HUES64 (cell line): ENCODE results near the gene ITGB2.
A peak's percentile ranks its signal among the peaks of the same experiment; 100 is the strongest.

Experiments used
- H3K27ac ChIP-seq: 2 replicates; pipeline ENCODE4 v1.7.0; 2013; ENCODE audit warnings: low read depth, low read length, inconsistent platforms
- H3K27me3 ChIP-seq: 2 replicates; pipeline ENCODE4 v1.6.1; 2013; ENCODE audit warnings: mild to moderate bottlenecking, low read length; ENCODE audit not compliant: insufficient read depth
- H3K36me3 ChIP-seq: 2 replicates; pipeline ENCODE4 v1.6.1; 2013; ENCODE audit warnings: mild to moderate bottlenecking, low read length; ENCODE audit not compliant: insufficient read depth
- H3K4me1 ChIP-seq: 2 replicates; pipeline ENCODE4 v1.6.1; 2013; ENCODE audit warnings: mild to moderate bottlenecking, low read length, moderate library complexity; ENCODE audit not compliant: insufficient read depth
- H3K4me3 ChIP-seq: 2 replicates; pipeline ENCODE4 v1.5.1; 2013; ENCODE audit warnings: mild to moderate bottlenecking, low read length, moderate library complexity
- H3K9ac ChIP-seq: 2 replicates; pipeline ENCODE4 v1.6.1; 2013; ENCODE audit warnings: mild to moderate bottlenecking, low read depth, low read length
- H3K9me3 ChIP-seq: 2 replicates; pipeline ENCODE4 v1.6.1; 2013; ENCODE audit warnings: low read depth, low read length; ENCODE audit not compliant: insufficient read depth
- WGBS: fragments of 150-250, 120-280 bp; methylation state at CpG from one replicate; pipeline ENCODE4 v1.1.7; 2013; ENCODE audit warnings: missing lambda C conversion rate; 5-methylcytosine and 5-hydroxymethylcytosine counted together

The ITGB2 gene

GRCh38 chr21:44934797-44935532 lies 14.3 kb upstream of the ITGB2 start:
- Histone ChIP-seq H3K27me3 (peaks cover 49% of the 10 kb centered on the region), H3K9ac (no peak overlapping the region), H3K36me3 (no peaks in the 10 kb centered on the region), H3K4me1 (no peaks in the 10 kb centered on the region), H3K4me3 (no peak overlapping the region), H3K9me3 (no peaks in the 10 kb centered on the region), H3K27ac (no peak overlapping the region)
- WGBS = 89% methylated on average over 9 of the region's 9 CpGs

GRCh38 chr21:44934276-44934675 lies 13.6 kb upstream of the ITGB2 start:
- H3K4me3 ChIP-seq = no peak overlapping the region
- H3K36me3 ChIP-seq = no peaks in the 10 kb centered on the region
- no peak overlapping the region for H3K9ac ChIP-seq
- no peak overlapping the region for H3K27ac ChIP-seq
- 92% methylated on average over 6 of the region's 6 CpGs for WGBS
- H3K9me3 ChIP-seq = no peaks in the 10 kb centered on the region
- no peaks in the 10 kb centered on the region for H3K4me1 ChIP-seq
- H3K27me3 ChIP-seq = peaks cover 56% of the 10 kb centered on the region

GRCh38 chr21:44933918-44934260 lies 13.2 kb upstream of the ITGB2 start:
- no peaks in the 10 kb centered on the region for H3K36me3 ChIP-seq
- H3K4me3 ChIP-seq = no peak overlapping the region
- no peaks in the 10 kb centered on the region for H3K9me3 ChIP-seq
- peaks cover 59% of the 10 kb centered on the region for H3K27me3 ChIP-seq
- WGBS = 93% methylated on average over 6 of the region's 6 CpGs
- no peaks in the 10 kb centered on the region for H3K4me1 ChIP-seq
- H3K27ac ChIP-seq = no peak overlapping the region
- no peak overlapping the region for H3K9ac ChIP-seq

- Histone ChIP-seq H3K4me1 (no peaks in the 10 kb centered on the region), H3K9me3 (no peaks in the 10 kb centered on the region), H3K27me3 (peaks cover 63% of the 10 kb centered on the region), H3K27ac (no peak overlapping the region), H3K9ac (no peak overlapping the region), H3K4me3 (no peak overlapping the region), H3K36me3 (no peaks in the 10 kb centered on the region)
- 88% methylated on average over 25 of the region's 25 CpGs for WGBS
Measured at GRCh38 chr21:44933199-44933917, 12.7 kb upstream of the ITGB2 start.

GRCh38 chr21:44932408-44933181 lies 11.9 kb upstream of the ITGB2 start:
- Histone ChIP-seq H3K27me3 (peaks cover 67% of the 10 kb centered on the region), H3K36me3 (no peaks in the 10 kb centered on the region), H3K9me3 (no peaks in the 10 kb centered on the region), H3K4me3 (peak overlapping the region; percentile 32), H3K4me1 (peaks cover 8% of the 10 kb centered on the region), H3K9ac (no peak overlapping the region; the same call in 1 of the 2 replicates), H3K27ac (no peak overlapping the region)
- 6% methylated on average over 68 of the region's 68 CpGs for WGBS

- no peaks in the 10 kb centered on the region for H3K36me3 ChIP-seq
- peaks cover 15% of the 10 kb centered on the region for H3K4me1 ChIP-seq
- H3K27me3 ChIP-seq = peaks cover 72% of the 10 kb centered on the region
- 3% methylated on average over 78 of the region's 78 CpGs for WGBS
- H3K9ac ChIP-seq = no peak overlapping the region
- peak overlapping the region; percentile 42 for H3K4me3 ChIP-seq
- no peaks in the 10 kb centered on the region for H3K9me3 ChIP-seq
- H3K27ac ChIP-seq = no peak overlapping the region
Measured at GRCh38 chr21:44931501-44932407, 11.1 kb upstream of the ITGB2 start.

GRCh38 chr21:44931137-44931500 lies 10.4 kb upstream of the ITGB2 start:
- no peaks in the 10 kb centered on the region for H3K9me3 ChIP-seq
- no peak overlapping the region for H3K27ac ChIP-seq
- peaks cover 21% of the 10 kb centered on the region for H3K4me1 ChIP-seq
- H3K4me3 ChIP-seq = peak overlapping the region; percentile 42
- H3K9ac ChIP-seq = no peak overlapping the region
- 3% methylated on average over 19 of the region's 19 CpGs for WGBS
- H3K27me3 ChIP-seq = peaks cover 79% of the 10 kb centered on the region
- no peaks in the 10 kb centered on the region for H3K36me3 ChIP-seq

- no peak overlapping the region for H3K27ac ChIP-seq
- H3K27me3 ChIP-seq = peaks cover 79% of the 10 kb centered on the region
- 0 out of 2 replicates have a peak overlapping the region, but pooled peaks have one; percentile 42 for H3K4me3 ChIP-seq
- H3K9me3 ChIP-seq = no peaks in the 10 kb centered on the region
- no peak overlapping the region for H3K9ac ChIP-seq
- peaks cover 21% of the 10 kb centered on the region for H3K4me1 ChIP-seq
- 26% methylated on average over 11 of the region's 12 CpGs for WGBS
- H3K36me3 ChIP-seq = no peaks in the 10 kb centered on the region
Measured at GRCh38 chr21:44930543-44930981, 9.9 kb upstream of the ITGB2 start.

- no peak overlapping the region for H3K9ac ChIP-seq
- H3K27me3 ChIP-seq = peaks cover 79% of the 10 kb centered on the region
- H3K27ac ChIP-seq = no peak overlapping the region
- peaks cover 21% of the 10 kb centered on the region for H3K4me1 ChIP-seq
- H3K36me3 ChIP-seq = no peaks in the 10 kb centered on the region
- H3K9me3 ChIP-seq = no peaks in the 10 kb centered on the region
- H3K4me3 ChIP-seq = no peak overlapping the region
- 35% methylated on average over 9 of the region's 9 CpGs for WGBS
Measured at GRCh38 chr21:44929799-44930542, 9.3 kb upstream of the ITGB2 start.

GRCh38 chr21:44929242-44929798 lies 8.6 kb upstream of the ITGB2 start:
- H3K27ac ChIP-seq = no peak overlapping the region
- H3K4me1 ChIP-seq = peaks cover 21% of the 10 kb centered on the region
- H3K27me3 ChIP-seq = peaks cover 79% of the 10 kb centered on the region
- no peak overlapping the region for H3K9ac ChIP-seq
- H3K4me3 ChIP-seq = no peak overlapping the region
- 80% methylated on average over 6 of the region's 6 CpGs for WGBS
- H3K9me3 ChIP-seq = no peaks in the 10 kb centered on the region
- no peaks in the 10 kb centered on the region for H3K36me3 ChIP-seq
